Loucy (cell line): Measurements from ENCODE around the gene PAX1.

Experiments used
- H2AFZ ChIP-seq: fragments of 200-600 bp; sonication (generic); 2 replicates; pipeline ENCODE4 v1.6.0; 2016; ENCODE audit warnings: antibody characterized with exemption, mild to moderate bottlenecking, low read length, moderate library complexity
- H3F3A ChIP-seq: fragments of 200-600 bp; 2 replicates; pipeline ENCODE4 v1.6.0; 2016; ENCODE audit warnings: antibody characterized with exemption, low read depth, mild to moderate bottlenecking
- H3K27me3 ChIP-seq: fragments of 200-600 bp; sonication (generic); 2 replicates; pipeline ENCODE4 v1.6.1; 2014; ENCODE audit warnings: low read length, mild to moderate bottlenecking; ENCODE audit not compliant: insufficient read depth, poor library complexity, severe bottlenecking
- H3K36me3 ChIP-seq: fragments of 200-600 bp; sonication (generic); 2 replicates; pipeline ENCODE4 v1.6.1; 2016; ENCODE audit warnings: low read length; ENCODE audit not compliant: insufficient read depth
- H3K4me1 ChIP-seq: fragments of 200-600 bp; sonication (generic); 2 replicates; pipeline ENCODE4 v1.5.1; 2014; ENCODE audit warnings: low read length, mild to moderate bottlenecking; ENCODE audit not compliant: insufficient read depth, poor library complexity, severe bottlenecking
- H3K4me2 ChIP-seq: fragments of 200-600 bp; sonication (generic); 2 replicates; pipeline ENCODE4 v1.6.0; 2014; ENCODE audit warnings: antibody characterized with exemption, low read length, low read depth, mild to moderate bottlenecking; ENCODE audit not compliant: poor library complexity, severe bottlenecking
- H3K4me3 ChIP-seq: fragments of 200-600 bp; sonication (generic); 2 replicates; pipeline ENCODE4 v1.5.1; 2014; ENCODE audit warnings: low read length, mild to moderate bottlenecking, mixed read lengths; ENCODE audit not compliant: poor library complexity, severe bottlenecking
- H3K79me2 ChIP-seq: fragments of 200-600 bp; sonication (generic); 2 replicates; pipeline ENCODE4 v1.6.1; 2014; ENCODE audit warnings: low read length; ENCODE audit not compliant: insufficient read depth
- H3K9ac ChIP-seq: fragments of 200-600 bp; sonication (generic); 2 replicates; pipeline ENCODE4 v1.6.0; 2014; ENCODE audit warnings: mild to moderate bottlenecking, low read depth, low read length, moderate library complexity; ENCODE audit not compliant: poor library complexity, severe bottlenecking
- H3K9me2 ChIP-seq: fragments of 200-600 bp; sonication (generic); replicated peaks from 2 replicates; pipeline ENCODE4 v1.6.1; 2016; ENCODE audit warnings: low read depth, low read length, mixed read lengths
- H3K9me3 ChIP-seq: fragments of 200-600 bp; sonication (generic); 2 replicates; pipeline ENCODE4 v1.6.1; 2014; ENCODE audit warnings: mild to moderate bottlenecking, antibody characterized with exemption, low read length, low read depth; ENCODE audit not compliant: insufficient read depth
- H4K20me1 ChIP-seq: fragments of 200-600 bp; sonication (generic); 2 replicates; pipeline ENCODE4 v1.6.0; 2014; ENCODE audit warnings: antibody characterized with exemption, low read length, mild to moderate bottlenecking; ENCODE audit not compliant: insufficient read depth, poor library complexity, severe bottlenecking
- CTCF ChIP-seq: fragments of 200-600 bp; sonication (generic); conservative IDR thresholded peaks from 2 replicates; pipeline ENCODE4 v1.5.1; 2014; ENCODE audit warnings: mild to moderate bottlenecking, antibody characterized with exemption, low read length
- EZH2phosphoT487 ChIP-seq: fragments of 200-600 bp; IDR thresholded peaks from 2 replicates; pipeline ENCODE4 v1.6.1; 2018; ENCODE audit warnings: antibody characterized with exemption, mild to moderate bottlenecking, moderate library complexity, borderline replicate concordance

Gene PAX1

GRCh38 chr20:21670981-21671380 lies 34.5 kb upstream of the PAX1 start:
- H3K9ac ChIP-seq: no peak overlapping the region
- H3K9me2 ChIP-seq: no peaks in the 10 kb centered on the region
- no peaks in the 10 kb centered on the region for H3K79me2 ChIP-seq
- TF ChIP-seq CTCF: no peak
- no peak for TF ChIP-seq EZH2phosphoT487
- no peak overlapping the region for H2AFZ ChIP-seq
- no peaks in the 10 kb centered on the region for H3K27me3 ChIP-seq
- H3K4me3 ChIP-seq: no peak overlapping the region
- H3F3A ChIP-seq: no peaks in the 10 kb centered on the region
- H3K36me3 ChIP-seq: no peaks in the 10 kb centered on the region
- no peak overlapping the region for H3K4me2 ChIP-seq
- H4K20me1 ChIP-seq: no peaks in the 10 kb centered on the region
- no peaks in the 10 kb centered on the region for H3K9me3 ChIP-seq
- H3K4me1 ChIP-seq: no peaks in the 10 kb centered on the region

GRCh38 chr20:21677261-21677660 lies 28.2 kb upstream of the PAX1 start:
- no peaks in the 10 kb centered on the region for H3F3A ChIP-seq
- no peaks in the 10 kb centered on the region for H3K9me2 ChIP-seq
- H3K79me2 ChIP-seq: no peaks in the 10 kb centered on the region
- no peak overlapping the region for H3K9ac ChIP-seq
- H3K27me3 ChIP-seq: no peaks in the 10 kb centered on the region
- H3K4me3 ChIP-seq: no peak overlapping the region
- H3K4me2 ChIP-seq: no peak overlapping the region
- H3K9me3 ChIP-seq: no peaks in the 10 kb centered on the region
- no peaks in the 10 kb centered on the region for H3K36me3 ChIP-seq
- H4K20me1 ChIP-seq: no peaks in the 10 kb centered on the region
- no peak for TF ChIP-seq EZH2phosphoT487
- TF ChIP-seq CTCF: no peak
- H3K4me1 ChIP-seq: no peaks in the 10 kb centered on the region
- no peak overlapping the region for H2AFZ ChIP-seq

GRCh38 chr20:21677781-21678180 lies 27.7 kb upstream of the PAX1 start:
- no peak overlapping the region for H3K9ac ChIP-seq
- no peak overlapping the region for H3K4me2 ChIP-seq
- H4K20me1 ChIP-seq: no peaks in the 10 kb centered on the region
- H3K4me3 ChIP-seq: no peak overlapping the region
- H3K9me3 ChIP-seq: no peaks in the 10 kb centered on the region
- no peak for TF ChIP-seq CTCF
- TF ChIP-seq EZH2phosphoT487: no peak
- no peaks in the 10 kb centered on the region for H3K4me1 ChIP-seq
- H2AFZ ChIP-seq: no peak overlapping the region
- no peaks in the 10 kb centered on the region for H3K27me3 ChIP-seq
- H3K9me2 ChIP-seq: no peaks in the 10 kb centered on the region
- no peaks in the 10 kb centered on the region for H3K36me3 ChIP-seq
- H3K79me2 ChIP-seq: no peaks in the 10 kb centered on the region
- no peaks in the 10 kb centered on the region for H3F3A ChIP-seq
